ENCODE data around the gene B3GNT4.

DNA sequence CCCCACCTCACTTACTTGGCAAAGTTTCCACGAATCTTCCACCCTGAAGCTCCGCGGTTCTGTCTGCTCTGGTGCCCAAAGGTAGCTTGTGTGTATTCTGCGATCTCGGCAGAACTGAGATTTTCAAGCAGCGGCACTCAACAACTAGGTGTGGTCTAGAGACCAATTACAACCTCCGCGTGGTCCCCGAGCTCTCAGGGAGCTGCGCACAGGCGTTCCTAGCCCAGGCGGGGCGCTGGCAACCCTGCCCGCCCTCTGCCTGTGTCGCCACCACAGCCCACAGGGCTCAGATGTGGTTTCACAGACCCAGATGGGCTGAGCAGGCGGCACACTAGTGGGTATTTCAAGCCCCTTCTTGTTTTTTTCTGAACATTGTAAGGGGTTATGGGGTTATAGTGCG is 23.8 kb downstream of the B3GNT4 start:
- TF ChIP-seq, protein P1, sequence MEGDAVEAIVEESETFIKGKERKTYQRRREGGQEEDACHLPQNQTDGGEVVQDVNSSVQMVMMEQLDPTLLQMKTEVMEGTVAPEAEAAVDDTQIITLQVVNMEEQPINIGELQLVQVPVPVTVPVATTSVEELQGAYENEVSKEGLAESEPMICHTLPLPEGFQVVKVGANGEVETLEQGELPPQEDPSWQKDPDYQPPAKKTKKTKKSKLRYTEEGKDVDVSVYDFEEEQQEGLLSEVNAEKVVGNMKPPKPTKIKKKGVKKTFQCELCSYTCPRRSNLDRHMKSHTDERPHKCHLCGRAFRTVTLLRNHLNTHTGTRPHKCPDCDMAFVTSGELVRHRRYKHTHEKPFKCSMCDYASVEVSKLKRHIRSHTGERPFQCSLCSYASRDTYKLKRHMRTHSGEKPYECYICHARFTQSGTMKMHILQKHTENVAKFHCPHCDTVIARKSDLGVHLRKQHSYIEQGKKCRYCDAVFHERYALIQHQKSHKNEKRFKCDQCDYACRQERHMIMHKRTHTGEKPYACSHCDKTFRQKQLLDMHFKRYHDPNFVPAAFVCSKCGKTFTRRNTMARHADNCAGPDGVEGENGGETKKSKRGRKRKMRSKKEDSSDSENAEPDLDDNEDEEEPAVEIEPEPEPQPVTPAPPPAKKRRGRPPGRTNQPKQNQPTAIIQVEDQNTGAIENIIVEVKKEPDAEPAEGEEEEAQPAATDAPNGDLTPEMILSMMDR (IDR thresholded peaks at IDR 0.05; ENCODE audit: extremely low read depth in 1 of 2, insufficient read depth in 1 of 2, low read depth in 1 of 2, low read length in 2 of 2) = no peak
- TF ChIP-seq, protein P2, sequence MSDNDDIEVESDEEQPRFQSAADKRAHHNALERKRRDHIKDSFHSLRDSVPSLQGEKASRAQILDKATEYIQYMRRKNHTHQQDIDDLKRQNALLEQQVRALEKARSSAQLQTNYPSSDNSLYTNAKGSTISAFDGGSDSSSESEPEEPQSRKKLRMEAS (IDR thresholded peaks at IDR 0.05; ENCODE audit: insufficient read depth, insufficient read length) = no peak
- TF ChIP-seq POLR2AphosphoS5 (IDR thresholded peaks at IDR 0.05; ENCODE audit: insufficient read depth, low read depth, low read length) (no peak), POLR2A (IDR thresholded peaks at IDR 0.05; ENCODE audit: low read depth, low read length) (no peak), EZH2 (IDR thresholded peaks at IDR 0.05; ENCODE audit: borderline replicate concordance, low read depth, low read length, severe bottlenecking) (no peak), JUN (IDR thresholded peaks at IDR 0.05; ENCODE audit: borderline replicate concordance, insufficient read depth, insufficient read length, low read depth) (no peak), GATA2 (IDR thresholded peaks at IDR 0.05; ENCODE audit: insufficient read depth, insufficient read length, low read depth, low read length) (no peak), MYC (IDR thresholded peaks at IDR 0.05; ENCODE audit: low read depth, low read length) (no peak)
